GM21515 (cell line): ENCODE data around the gene PITHD1.
"Not testable (repeated sequence)": the region's sequence is repeated elsewhere in the genome, so short reads cannot be mapped to it uniquely, and the experiment has no call there.

Experiments
- ATAC-seq: cut with Tn5 transposase; IDR thresholded peaks from one replicate; pipeline ENCODE4 v1.9.1; 2021; ENCODE audit not compliant: unreplicated experiment

Gene PITHD1

GRCh38 chr1:23772854-23773242 is 5.4 kb upstream of the PITHD1 start:
- ATAC-seq, result no peak

- no peak for ATAC-seq
Measured at GRCh38 chr1:23774174-23774880, 3.9 kb upstream of the PITHD1 start.

- ATAC-seq, result no peak
Measured at GRCh38 chr1:23776217-23776616, 2.0 kb upstream of the PITHD1 start.

GRCh38 chr1:23779826-23780371 is 1.7 kb downstream of the PITHD1 start:
- no peak for ATAC-seq

GRCh38 chr1:23783141-23783540 is 4.9 kb downstream of the PITHD1 start:
- ATAC-seq, result not testable (repeated sequence)

GRCh38 chr1:23784846-23785245 is 6.6 kb downstream of the PITHD1 start:
- ATAC-seq, result no peak

GRCh38 chr1:23787701-23788100 is 9.5 kb downstream of the PITHD1 start:
- no peak for ATAC-seq

GRCh38 chr1:23788695-23789094 is 10.5 kb downstream of the PITHD1 start:
- ATAC-seq, result no peak

GRCh38 chr1:23790696-23791515 is 12.7 kb downstream of the PITHD1 start, which contains the start of gene LYPLA2:
Gene LYPLA2, plus strand, starts transcription at chr1:23791145. Its CDS starts 1,538 bp downstream, at chr1:23792683.
- ATAC-seq, result peak; percentile 80

GRCh38 chr1:23791516-23792047 is 13.4 kb downstream of the PITHD1 start:
- ATAC-seq, result no peak

- ATAC-seq, result no peak
Measured at GRCh38 chr1:23792151-23792945, 14.1 kb downstream of the PITHD1 start.

GRCh38 chr1:23793018-23793781 is 15.0 kb downstream of the PITHD1 start:
- no peak for ATAC-seq

GRCh38 chr1:23793861-23794731 is 15.9 kb downstream of the PITHD1 start:
- no peak for ATAC-seq

- ATAC-seq, result not testable (repeated sequence)
Measured at GRCh38 chr1:23794732-23795182, 16.5 kb downstream of the PITHD1 start.

- ATAC-seq, result no peak
Measured at GRCh38 chr1:23795676-23796465, 17.7 kb downstream of the PITHD1 start.

GRCh38 chr1:23796466-23797271 is 18.5 kb downstream of the PITHD1 start:
- no peak for ATAC-seq
